HG03066 (cell line): Measurements from ENCODE around the gene AKAIN1.

Experiments
- ATAC-seq: cut with Tn5 transposase; IDR thresholded peaks from one replicate; pipeline ENCODE4 v1.9.1; 2021; ENCODE audit warnings: low read depth; ENCODE audit not compliant: unreplicated experiment

Gene AKAIN1

GRCh38 chr18:5164903-5165302, 32.2 kb downstream of the AKAIN1 start:
- ATAC-seq, result no peak

GRCh38 chr18:5162111-5162510, 34.9 kb downstream of the AKAIN1 start:
- ATAC-seq, result no peak

DNA sequence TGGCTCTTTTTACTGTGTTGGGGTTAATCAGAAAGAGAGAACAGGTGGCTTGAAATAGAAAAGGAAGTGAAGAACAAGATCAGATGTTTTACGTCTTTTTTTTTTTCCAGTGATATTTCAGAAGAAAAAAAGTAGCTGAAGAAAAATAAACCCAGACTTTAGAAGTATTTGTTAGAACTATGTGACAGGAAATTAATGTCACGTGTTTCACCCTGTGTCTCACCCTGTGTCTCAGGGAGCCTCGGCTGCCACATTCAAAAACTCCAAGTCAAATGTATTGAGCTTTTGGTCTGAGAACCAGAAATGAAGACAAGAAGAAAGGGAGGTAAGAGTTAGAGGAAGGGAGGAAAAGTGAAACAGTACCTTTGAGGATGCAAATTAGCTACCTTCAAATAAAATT, 38.0 kb downstream of the AKAIN1 start:
- ATAC-seq, result no peak

- ATAC-seq, result no peak
Observed at GRCh38 chr18:5158587-5158986, 38.5 kb downstream of the AKAIN1 start.

DNA sequence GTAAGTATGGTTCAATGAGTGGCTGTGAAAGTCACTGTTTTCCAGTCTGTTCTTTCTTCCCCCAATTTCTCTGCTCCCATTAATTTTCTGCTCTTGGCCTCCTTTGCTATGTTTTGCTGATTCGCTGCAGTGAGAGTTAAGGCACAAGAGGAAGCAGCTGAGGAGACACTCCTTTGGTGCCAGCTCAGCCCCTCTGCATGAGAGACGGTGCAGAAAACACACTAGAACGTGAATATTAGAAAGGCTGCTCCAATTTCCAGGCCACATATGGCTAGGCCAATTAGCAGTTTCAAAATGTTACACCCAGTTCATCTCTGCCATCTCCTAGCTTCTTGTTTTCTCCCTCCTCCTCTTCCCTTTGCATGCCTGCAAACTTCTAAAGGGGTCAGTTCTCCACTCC, 38.9 kb downstream of the AKAIN1 start:
- no peak for ATAC-seq

GRCh38 chr18:5155907-5156287, 41.2 kb downstream of the AKAIN1 start:
- no peak for ATAC-seq

GRCh38 chr18:5155218-5155906, 41.7 kb downstream of the AKAIN1 start:
- no peak for ATAC-seq

DNA sequence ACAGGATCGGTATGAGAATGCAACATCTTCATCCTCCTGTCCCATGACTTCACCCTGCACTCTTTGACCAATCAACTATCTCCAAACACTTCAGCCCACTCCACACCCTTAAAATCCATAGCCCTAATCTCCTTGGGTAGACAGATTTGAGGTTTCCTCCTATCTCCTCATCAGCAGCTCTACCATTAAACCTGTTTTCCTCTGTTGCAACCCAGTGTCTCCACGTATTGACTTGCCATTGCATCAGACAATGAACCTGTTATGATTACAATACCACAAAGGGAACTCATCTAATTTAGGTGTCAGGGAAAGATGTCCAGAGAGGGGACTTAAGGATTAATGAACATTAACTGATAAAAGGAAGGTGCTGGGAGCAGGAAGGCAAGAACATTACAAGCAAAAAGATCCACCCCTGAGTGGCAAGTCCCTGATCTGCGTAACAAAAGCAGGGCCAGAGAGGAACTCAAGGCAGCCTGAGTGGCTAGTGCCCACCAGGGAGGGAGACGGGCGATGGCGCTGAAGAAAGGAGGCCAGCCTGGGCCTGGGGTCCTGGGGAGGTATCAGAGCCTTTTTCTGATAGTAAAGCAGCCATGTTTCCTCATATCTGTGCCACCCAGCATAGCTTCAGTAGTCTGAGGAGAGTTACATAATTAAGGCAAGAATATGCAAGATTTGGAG, 44.6 kb downstream of the AKAIN1 start:
- ATAC-seq, result no peak

DNA sequence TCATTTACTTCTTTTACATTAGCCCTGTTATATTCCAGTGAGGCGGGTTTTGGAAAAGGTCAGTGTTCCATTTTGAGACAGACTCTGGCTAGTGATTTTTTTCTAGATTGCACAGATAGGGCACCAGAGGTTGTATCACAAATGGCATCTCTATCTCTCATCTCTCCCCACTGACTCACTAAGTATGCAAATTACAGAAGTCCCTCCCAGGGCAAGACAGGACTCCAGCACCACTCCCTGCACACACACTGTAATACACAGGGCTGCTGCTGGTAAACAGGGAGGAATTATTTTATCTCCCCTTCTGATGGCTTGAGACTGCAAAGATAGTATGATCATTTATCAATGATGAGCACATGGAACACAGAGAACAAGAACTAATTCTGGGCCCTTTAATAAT, 46.2 kb downstream of the AKAIN1 start:
- no peak for ATAC-seq

DNA sequence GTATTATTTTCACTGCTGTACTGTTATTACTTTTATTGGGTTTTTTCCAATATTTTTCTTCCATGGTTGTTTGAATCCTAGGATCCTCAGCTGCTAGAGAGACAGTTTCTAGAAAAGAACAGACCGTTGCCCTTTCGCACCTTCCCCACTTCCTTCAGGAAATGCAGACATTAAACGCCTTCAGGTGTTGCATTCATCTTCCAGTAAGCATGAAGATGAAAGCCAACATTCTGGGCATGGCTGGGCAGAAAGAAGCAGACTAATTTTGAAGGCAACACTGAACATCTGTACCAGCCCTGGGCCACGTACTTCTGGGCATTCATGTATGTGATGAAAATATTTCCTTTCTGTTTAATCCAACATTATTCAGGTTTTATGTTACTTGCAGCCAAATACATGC, 51.0 kb downstream of the AKAIN1 start:
- ATAC-seq, result no peak

DNA sequence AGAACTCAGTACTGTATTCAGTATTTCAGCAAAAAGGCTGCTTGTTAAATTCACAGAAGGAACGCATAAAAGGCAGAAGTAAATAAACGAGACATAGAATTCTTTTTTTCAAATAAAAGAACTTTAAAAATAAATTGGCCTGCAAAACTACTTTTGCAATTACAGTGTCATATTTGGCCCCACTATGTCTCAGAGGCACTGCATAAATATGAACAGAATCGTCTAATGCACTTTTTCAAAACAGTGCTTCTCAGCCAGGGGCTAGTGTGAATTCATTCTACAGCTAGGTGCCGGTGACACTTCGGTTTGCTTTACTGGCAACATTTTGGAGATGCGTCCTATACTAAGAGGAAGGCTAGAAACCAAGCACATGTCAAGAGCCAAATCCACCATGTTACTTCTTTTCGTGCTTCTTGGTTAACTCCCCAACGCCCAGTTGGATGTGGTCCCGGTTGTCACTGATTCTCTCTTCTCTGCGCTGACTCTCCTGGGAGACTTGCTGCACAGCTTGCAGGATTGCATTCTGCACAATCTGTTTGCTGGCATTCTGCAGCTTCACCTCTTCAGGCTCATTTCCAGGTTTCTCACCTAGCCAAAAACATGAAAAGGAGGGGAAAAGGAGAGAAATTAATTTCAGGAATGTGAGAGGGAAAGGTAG, 51.8 kb downstream of the AKAIN1 start:
- ATAC-seq, result no peak

- ATAC-seq, result no peak
Observed at GRCh38 chr18:5144629-5145028, 52.4 kb downstream of the AKAIN1 start.

DNA sequence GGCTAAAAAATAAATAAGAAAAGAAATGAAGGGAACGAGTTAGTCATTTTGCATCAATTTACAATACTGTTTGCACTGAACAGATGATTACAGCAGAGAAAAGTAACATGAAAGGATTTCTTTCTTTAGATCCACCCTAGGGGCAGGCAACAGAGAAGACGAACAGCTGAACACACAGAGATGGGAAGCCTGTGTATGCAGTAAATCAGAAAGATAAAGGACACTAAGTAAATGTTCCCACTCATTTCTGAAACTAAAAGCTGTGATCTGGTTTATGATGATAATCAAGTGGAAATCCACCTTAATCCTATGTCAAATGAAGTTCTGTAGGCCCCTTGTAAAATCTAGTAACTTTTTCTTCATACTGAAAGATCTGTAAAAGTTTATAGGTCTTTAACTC, 54.2 kb downstream of the AKAIN1 start:
- no peak for ATAC-seq

DNA sequence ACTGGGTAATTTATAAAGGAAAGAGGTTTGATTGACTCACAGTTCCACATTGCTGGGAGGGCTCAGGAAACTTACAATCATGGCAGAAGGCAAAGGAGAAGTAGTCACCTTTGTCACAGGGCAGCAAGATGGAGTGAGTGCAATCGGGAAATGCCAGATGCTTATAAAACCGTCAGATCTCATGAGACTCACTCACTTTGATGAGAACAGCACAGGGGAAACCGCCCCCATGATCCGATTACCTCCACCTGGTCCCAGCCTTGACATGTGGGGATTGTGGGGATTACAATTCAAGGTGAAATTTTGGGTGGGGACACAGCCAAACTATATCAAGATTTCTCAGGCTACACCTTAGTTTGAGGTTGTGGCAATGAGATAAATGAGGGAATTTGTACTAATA, 54.9 kb downstream of the AKAIN1 start:
- ATAC-seq, result no peak

DNA sequence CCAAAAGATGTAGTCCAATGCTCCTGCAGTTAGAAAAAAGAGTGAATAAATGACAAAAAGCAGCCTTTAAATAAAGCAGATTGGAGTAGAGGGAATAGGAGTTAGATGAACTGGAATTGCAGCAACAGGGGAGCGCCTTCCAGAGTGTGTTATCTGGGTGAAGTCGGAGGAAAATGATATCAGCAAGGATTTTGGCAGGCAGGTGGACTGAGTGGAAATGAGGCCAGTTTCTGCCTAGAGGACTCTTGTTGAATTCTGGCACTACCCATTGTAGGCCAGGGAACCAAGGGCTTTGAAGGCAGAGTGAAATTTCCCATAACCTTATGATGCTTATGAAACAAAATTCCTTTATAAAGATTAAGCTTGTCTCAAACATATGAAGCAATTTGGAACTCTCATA, 59.8 kb downstream of the AKAIN1 start:
- ATAC-seq, result no peak

GRCh38 chr18:5132987-5133386, 64.1 kb downstream of the AKAIN1 start:
- no peak for ATAC-seq

- no peak for ATAC-seq
Observed at GRCh38 chr18:5122272-5122671, 74.8 kb downstream of the AKAIN1 start.

DNA sequence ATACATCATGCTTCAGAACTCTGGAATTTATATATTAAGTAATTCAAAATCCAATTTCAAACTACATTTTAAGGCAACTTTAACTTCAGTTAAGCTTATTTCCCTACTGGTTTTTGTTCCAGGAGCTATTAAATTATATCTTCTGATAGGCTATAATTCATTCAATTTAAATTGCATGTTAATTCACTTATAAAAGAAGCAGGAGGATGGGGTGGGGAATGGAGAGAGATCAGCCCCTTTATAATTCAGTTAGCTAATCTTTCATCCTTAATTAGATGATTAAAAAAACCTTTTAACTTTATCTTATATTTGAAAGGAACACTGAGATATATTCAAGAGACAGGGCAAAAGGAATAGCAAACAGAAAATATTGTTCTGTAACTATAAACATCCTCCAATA, 86.8 kb downstream of the AKAIN1 start:
- no peak for ATAC-seq

DNA sequence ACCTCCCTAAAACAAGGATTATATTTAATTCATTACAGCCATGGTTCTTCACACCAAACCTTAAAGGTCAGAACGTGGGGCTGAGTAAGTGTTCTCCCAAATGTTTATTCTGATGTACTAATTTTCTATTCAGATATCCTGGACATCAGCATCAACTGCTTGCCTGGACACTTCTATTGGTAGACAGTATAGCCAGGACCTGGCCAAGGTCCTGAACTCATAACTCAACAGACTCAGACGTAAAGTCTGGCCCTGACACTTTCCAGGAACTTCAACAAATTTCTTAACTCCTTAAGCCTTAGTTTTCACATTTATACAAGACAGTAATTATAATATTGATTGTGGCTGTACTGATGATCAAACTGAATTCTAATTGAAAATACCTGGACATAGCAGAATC, 89.1 kb downstream of the AKAIN1 start:
- no peak for ATAC-seq

DNA sequence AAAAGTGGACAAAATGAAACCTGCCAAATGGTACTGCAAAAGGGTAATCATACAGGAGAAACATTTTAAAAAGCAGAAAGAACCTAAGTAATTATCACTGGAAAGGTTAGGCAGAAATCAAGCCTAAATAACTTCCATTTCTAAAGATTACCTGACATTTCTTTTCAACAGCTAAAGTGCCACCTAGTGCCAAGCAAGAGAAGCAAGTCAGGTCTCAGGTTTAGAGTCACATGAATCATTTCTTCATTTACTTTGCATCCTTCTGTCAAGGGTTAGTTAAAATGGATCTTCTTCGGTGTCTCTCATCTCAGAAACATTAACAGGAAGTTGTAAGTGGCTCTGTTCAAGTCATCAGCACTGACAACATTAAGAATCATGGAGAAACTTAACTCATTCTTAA, 90.3 kb downstream of the AKAIN1 start:
- ATAC-seq, result no peak

GRCh38 chr18:5104246-5104645, 92.8 kb downstream of the AKAIN1 start:
- no peak for ATAC-seq

- ATAC-seq, result no peak
Observed at GRCh38 chr18:5103693-5104092, 93.4 kb downstream of the AKAIN1 start.
